GM10266 (cell line): Measurements from ENCODE around the gene MCF2.

Source experiments
- DNase-seq: peaks from one replicate; pipeline ENCODE4 v3.0.0; 2012; ENCODE audit errors: extremely low spot score
- TF ChIP-seq, protein P1 (sequence below): IDR thresholded peaks from 2 replicates; pipeline ENCODE4 v1.5.1; 2012; ENCODE audit warnings: mild to moderate bottlenecking, low read depth; ENCODE audit not compliant: control insufficient read depth, insufficient read depth; ENCODE audit errors: missing control alignments

The MCF2 gene, protein sequence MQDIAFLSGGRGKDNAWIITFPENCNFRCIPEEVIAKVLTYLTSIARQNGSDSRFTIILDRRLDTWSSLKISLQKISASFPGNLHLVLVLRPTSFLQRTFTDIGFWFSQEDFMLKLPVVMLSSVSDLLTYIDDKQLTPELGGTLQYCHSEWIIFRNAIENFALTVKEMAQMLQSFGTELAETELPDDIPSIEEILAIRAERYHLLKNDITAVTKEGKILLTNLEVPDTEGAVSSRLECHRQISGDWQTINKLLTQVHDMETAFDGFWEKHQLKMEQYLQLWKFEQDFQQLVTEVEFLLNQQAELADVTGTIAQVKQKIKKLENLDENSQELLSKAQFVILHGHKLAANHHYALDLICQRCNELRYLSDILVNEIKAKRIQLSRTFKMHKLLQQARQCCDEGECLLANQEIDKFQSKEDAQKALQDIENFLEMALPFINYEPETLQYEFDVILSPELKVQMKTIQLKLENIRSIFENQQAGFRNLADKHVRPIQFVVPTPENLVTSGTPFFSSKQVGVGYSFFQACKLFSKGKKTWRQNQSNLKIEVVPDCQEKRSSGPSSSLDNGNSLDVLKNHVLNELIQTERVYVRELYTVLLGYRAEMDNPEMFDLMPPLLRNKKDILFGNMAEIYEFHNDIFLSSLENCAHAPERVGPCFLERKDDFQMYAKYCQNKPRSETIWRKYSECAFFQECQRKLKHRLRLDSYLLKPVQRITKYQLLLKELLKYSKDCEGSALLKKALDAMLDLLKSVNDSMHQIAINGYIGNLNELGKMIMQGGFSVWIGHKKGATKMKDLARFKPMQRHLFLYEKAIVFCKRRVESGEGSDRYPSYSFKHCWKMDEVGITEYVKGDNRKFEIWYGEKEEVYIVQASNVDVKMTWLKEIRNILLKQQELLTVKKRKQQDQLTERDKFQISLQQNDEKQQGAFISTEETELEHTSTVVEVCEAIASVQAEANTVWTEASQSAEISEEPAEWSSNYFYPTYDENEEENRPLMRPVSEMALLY

GRCh38 chrX:139708067-139708466, at the start of gene MCF2:
TSS of gene MCF2 (minus strand) at chrX:139708167. CDS start at chrX:139651744, 56,423 bp downstream.
- TF ChIP-seq, protein P1, sequence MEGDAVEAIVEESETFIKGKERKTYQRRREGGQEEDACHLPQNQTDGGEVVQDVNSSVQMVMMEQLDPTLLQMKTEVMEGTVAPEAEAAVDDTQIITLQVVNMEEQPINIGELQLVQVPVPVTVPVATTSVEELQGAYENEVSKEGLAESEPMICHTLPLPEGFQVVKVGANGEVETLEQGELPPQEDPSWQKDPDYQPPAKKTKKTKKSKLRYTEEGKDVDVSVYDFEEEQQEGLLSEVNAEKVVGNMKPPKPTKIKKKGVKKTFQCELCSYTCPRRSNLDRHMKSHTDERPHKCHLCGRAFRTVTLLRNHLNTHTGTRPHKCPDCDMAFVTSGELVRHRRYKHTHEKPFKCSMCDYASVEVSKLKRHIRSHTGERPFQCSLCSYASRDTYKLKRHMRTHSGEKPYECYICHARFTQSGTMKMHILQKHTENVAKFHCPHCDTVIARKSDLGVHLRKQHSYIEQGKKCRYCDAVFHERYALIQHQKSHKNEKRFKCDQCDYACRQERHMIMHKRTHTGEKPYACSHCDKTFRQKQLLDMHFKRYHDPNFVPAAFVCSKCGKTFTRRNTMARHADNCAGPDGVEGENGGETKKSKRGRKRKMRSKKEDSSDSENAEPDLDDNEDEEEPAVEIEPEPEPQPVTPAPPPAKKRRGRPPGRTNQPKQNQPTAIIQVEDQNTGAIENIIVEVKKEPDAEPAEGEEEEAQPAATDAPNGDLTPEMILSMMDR = no peak
- no peak for DNase-seq

DNA sequence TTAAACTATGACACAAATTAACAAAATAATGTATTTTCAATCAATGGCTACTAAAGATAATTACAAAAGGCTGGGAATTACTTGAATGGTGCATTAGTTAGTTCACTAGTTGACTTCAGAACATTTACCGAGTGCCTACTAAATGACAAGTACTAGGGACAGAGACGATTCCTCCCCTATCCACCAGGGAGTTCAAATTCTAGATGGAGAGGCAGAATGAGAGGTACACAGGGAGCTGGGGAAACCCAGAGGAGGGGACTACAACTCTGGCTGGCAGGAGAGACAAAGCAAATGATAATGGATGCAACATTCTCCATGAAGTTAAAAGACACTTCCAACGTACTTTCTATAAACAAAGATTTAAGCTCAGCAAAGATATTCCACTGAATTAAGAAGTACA, 43.1 kb upstream of the MCF2 start:
- TF ChIP-seq, protein P1 = no peak
- no peak for DNase-seq

DNA sequence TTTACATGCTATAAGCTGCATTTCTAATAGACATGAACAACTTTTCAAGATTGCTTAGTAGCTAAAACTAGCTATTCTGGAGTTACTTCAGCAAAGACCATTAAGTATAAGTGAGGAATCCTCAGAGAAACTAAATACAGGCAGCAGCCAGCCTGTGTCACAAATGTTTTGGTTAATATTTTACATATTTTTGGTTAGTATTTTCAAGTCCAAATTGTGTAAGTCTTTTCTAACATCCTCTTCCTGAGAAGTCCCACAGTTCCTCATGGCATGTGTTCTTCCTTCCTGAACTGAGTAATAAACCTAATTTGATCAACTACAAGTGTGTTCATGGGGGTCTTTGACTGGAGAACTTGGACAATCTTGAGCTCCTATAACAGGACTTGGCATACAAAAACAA, 42.4 kb upstream of the MCF2 start:
- no peak for DNase-seq
- TF ChIP-seq, protein P1 = no peak

GRCh38 chrX:139739138-139739537, 31.2 kb upstream of the MCF2 start:
- TF ChIP-seq, protein P1 = no peak

GRCh38 chrX:139738581-139738980, 30.6 kb upstream of the MCF2 start:
- DNase-seq = no peak
- TF ChIP-seq, protein P1 = no peak

More at GRCh38 chrX:139739138-139739537, 31.2 kb upstream of the MCF2 start:
- DNase-seq = peak; percentile 4

- no peak for DNase-seq
- TF ChIP-seq, protein P1 = no peak
These were observed 28.2 kb upstream of the MCF2 start for GRCh38 chrX:139736151-139736550.
